Mammary epithelial cell (primary cell): ENCODE results near the gene HIC2.

Experiments
- EZH2 ChIP-seq: IDR thresholded peaks from 2 replicates; pipeline ENCODE4 v1.6.1; 2012; ENCODE audit warnings: low read length, inconsistent platforms, borderline replicate concordance
- TF ChIP-seq, protein P1 (sequence below), 2 donors: IDR thresholded peaks in 1 of 2; conservative IDR thresholded peaks in 1 of 2; 2 replicates each; pipeline ENCODE4 v1.5.1; 2011 to 2012; ENCODE audit warnings: inconsistent platforms in 2 of 2, low read length in 2 of 2, mild to moderate bottlenecking in 2 of 2, control low read depth in 1 of 2, low read depth in 1 of 2; ENCODE audit not compliant: insufficient read depth in 1 of 2; ENCODE audit errors: extremely low read depth in 1 of 2

DNA sequence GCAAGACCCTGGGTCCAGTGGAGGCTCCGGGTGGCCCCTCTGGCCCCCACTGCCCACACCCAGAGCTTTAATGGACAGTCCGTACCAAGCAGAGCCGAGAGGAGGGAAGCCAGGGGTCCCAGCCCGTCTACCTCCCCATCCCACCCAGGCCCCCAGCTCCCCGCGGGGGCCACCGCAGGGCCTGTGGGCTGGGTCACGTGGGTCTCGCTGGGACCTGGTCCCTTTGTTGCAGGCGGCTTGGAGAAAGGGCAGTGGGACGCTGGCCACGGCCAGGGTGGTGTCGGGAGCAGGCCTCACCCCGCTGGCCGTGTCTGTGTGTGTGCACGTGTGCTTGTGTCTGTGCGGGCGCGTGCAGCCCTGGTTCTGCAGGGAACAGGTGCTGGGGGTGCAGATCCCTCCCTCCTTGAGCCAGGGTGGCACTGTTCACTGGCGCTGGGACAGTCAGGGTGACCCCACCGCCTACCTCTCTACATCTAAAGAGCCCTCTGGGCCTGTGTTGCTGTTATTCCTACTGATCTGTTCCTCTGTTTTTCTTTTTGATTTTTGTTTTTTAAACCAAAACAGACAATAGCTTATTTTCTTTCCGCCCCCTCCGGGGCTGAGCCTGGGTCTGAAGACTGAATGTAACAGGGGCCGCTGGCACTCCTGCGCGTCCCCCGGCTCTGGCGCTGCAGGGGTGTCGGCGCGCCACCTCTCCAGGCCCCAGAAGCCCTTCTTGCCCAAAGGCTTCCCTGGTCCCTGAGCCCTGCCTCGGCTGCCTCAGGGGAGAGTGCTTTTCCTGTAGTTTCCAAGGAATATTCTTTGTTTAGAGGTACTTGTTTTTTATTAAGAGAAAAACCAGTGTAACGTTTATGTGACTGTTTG, 29.9 kb downstream of the HIC2 start:
- TF ChIP-seq, protein P1, sequence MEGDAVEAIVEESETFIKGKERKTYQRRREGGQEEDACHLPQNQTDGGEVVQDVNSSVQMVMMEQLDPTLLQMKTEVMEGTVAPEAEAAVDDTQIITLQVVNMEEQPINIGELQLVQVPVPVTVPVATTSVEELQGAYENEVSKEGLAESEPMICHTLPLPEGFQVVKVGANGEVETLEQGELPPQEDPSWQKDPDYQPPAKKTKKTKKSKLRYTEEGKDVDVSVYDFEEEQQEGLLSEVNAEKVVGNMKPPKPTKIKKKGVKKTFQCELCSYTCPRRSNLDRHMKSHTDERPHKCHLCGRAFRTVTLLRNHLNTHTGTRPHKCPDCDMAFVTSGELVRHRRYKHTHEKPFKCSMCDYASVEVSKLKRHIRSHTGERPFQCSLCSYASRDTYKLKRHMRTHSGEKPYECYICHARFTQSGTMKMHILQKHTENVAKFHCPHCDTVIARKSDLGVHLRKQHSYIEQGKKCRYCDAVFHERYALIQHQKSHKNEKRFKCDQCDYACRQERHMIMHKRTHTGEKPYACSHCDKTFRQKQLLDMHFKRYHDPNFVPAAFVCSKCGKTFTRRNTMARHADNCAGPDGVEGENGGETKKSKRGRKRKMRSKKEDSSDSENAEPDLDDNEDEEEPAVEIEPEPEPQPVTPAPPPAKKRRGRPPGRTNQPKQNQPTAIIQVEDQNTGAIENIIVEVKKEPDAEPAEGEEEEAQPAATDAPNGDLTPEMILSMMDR (conservative IDR thresholded peaks at IDR 0.05 in 1 of 2, IDR thresholded peaks at IDR 0.05 in 1 of 2; ENCODE audit: extremely low read depth in 1 of 2, insufficient read depth in 1 of 2, low read depth in 1 of 2, low read length in 2 of 2): no peak
- no peak for TF ChIP-seq EZH2
